T47D (cell line): ENCODE data around the gene EMP2.

Experiments
- DNase-seq, 2 experiments: peaks; one replicate each; pipeline versions ENCODE4 v3.0.0 to v3.0.0-alpha.2; 2011 to 2012; ENCODE audit warnings: low read depth in 1 of 2, low spot score in 1 of 2
- JUND ChIP-seq: IDR thresholded peaks from 2 replicates; pipeline ENCODE4 v1.6.1; 2012; ENCODE audit warnings: low read depth
- in situ Hi-C: cut with HindIII; loops from 2 replicates; pipeline ENCODE4 v1.10.0; 2016; ENCODE audit warnings: low sequenced_read_pairs, low pct_unique_long_range_greater_than_20kb

The EMP2 gene

DNA sequence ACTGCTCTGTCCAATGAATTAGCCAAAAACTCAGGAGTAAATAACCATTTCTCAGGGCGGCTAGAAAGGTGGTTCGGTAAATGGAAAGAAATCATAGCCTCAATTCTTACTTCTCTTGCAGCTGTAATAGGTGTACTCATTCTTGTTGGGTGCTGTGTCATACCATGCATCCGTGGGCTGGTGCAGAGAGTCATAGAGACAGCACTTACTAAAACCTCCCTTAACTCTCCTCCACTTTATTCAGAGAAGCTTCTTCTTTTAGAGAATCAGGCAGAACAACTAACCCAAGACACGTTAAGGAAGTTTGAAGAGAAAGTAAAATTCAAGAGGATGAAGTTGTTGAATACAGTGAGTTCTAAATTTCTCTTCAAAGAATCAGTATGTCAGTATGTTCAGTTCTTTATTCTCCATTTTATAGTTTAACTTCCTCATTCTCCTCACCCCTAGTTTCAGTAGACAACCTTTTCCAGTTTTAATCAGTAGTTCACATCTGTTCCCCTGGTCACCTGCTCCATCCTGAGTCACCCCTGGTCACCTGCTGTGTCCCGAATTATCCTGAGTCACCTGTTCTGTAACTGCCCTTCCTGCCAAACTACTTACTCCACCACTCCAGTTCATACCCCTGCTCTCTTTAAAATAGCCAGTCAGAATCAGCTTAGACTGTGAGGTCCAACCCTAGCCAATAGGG is 85.9 kb downstream of the EMP2 start:
- in situ Hi-C loops: no loop called here
- no peak for TF ChIP-seq JUND
- no peak for DNase-seq

DNA sequence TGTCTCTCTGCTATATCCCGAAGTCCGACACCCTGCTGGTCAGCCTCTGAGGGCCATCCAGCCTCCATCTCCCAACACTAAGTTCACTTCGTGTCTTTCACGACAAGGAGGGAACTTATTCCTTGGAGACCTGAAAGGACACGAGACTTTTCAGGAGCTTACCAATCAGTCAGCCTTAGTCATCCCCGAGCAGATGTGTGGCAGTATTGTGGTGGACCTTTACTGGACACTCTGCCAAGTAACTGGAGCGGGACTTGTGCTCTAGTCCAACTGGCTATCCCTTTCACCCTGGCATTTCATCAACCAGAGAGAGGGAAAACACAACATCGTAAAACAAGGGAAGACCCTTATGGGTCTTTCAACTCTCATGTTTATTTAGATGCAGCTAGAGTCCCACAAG is 87.1 kb downstream of the EMP2 start:
- in situ Hi-C loops: no loop called here
- no peak for DNase-seq
- TF ChIP-seq JUND: no peak

DNA sequence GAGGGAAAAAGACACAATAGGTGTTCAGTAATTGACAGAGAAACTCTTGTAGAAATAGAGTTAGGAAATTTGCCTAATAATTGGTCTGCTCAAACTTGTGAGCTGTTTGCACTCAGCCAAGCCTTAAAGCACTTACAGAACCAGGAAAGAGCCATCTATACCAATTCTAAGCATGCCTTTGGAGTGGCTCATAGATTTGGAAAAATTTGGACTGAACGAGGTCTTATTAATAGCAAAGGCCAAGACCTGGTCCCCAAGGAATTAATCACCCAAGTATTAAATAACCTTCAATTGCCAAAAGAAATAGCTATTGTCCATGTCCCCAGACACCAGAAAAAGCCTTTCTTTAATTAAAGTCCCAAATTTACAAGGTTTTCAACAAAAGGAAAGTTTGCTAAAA is 90.3 kb downstream of the EMP2 start:
- in situ Hi-C loops: no loop called here
- TF ChIP-seq JUND: no peak

DNA sequence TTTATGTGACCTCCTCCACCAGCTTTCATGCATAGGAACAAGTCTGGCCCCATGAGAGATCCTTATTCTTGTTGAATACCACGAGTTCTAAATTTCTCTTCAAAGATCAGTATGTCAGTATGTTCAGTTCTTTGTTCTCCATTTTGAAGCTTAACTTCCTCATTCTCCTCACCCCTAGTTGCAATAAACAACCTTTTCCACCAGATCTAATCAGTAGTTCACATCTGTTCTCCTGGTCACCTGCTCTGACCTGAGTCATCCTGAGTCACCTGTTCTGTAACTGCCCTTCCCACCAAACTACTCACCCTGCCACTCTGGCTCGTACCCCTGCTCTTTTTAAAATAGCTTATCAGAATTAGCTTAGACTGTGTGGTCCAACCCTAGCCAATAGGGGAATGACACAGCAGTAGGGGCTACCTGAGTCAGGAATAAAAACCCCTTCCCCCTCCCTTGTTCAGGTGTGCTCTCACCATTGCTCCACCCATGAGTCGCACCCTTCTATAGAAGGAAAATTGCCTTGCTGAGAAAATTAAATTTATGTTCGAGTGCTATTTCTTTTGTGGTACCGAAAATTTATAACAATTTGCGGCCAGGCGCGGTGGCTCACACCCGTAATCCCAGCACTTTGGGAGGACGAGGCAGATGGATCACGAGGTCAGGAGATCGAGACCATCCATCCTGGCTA is 94.6 kb downstream of the EMP2 start:
- DNase-seq: no peak
- TF ChIP-seq JUND: no peak
- in situ Hi-C loops: no loop called here

More for the DNA sequence above, 90.3 kb downstream of the EMP2 start:
- DNase-seq: no peak

DNA sequence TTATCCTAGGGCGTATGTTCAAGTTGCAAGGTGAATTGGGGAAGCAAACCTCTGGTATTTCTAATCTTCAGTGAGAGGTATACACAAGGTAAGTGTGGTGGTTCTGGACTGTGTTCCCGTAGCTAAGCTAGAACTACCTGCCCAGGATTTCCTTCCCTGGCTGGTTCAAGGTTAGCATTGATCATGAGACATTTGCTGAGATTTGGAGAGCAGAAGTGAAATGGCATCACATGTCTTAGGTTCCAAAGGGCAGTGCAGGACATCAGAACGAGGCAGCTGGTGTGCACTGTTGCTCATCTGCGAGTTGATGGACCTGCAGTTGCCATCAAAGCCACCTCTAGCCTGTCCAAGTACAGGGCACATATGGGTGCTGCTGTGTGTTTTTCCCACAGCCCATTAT is 95.2 kb downstream of the EMP2 start:
- in situ Hi-C loops: no loop called here
- no peak for DNase-seq
- TF ChIP-seq JUND: no peak

DNA sequence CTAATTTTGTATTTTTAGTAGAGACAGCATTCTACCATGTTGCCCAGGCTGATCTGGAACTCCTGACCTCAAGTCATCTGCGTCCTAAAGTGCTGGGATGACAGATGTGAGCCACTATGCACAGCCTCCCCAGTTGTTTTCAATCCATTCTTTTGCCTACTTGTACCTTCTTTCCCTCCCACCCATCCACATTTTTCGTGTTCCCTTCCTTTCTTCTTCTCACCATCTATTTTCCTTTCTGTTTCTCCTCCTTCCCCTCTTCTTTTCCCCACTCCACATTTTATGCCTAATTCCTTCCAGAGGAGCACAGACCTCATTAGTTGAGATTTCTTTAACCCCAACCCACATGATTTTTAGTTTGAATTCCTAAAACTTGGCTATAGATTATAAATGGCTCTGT is 100.2 kb downstream of the EMP2 start:
- TF ChIP-seq JUND: no peak
- in situ Hi-C loops: no loop called here
- DNase-seq: no peak
